GM21529 (cell line): Measurements from ENCODE around the gene CYP1A2.
"Not testable (repeated sequence)": the region's sequence is repeated elsewhere in the genome, so short reads cannot be mapped to it uniquely, and the experiment has no call there.

Experiments used
- ATAC-seq: cut with Tn5 transposase; IDR thresholded peaks from one replicate; pipeline ENCODE4 v1.9.1; 2021; ENCODE audit not compliant: unreplicated experiment

CYP1A2 gene

GRCh38 chr15:74776821-74777768 lies 28.4 kb downstream of the CYP1A2 start:
- peak; percentile 39 for ATAC-seq

- peak; percentile 19 for ATAC-seq
Observed at GRCh38 chr15:74777769-74778598, 29.3 kb downstream of the CYP1A2 start.

GRCh38 chr15:74778599-74778970 lies 29.9 kb downstream of the CYP1A2 start:
- no peak for ATAC-seq

- ATAC-seq = no peak
Observed at GRCh38 chr15:74779162-74779648, 30.6 kb downstream of the CYP1A2 start.

- no peak for ATAC-seq
Observed at GRCh38 chr15:74780523-74781430, 32.1 kb downstream of the CYP1A2 start.

GRCh38 chr15:74781431-74782258 lies 33.0 kb downstream of the CYP1A2 start, which contains the start of gene CSK:
Gene CSK (plus strand): TSS chr15:74782080. CDS start chr15:74798298, 16,218 bp downstream.
- ATAC-seq = peak; percentile 24

GRCh38 chr15:74782259-74783071 lies 33.8 kb downstream of the CYP1A2 start:
- peak; percentile 2 for ATAC-seq

GRCh38 chr15:74783072-74783807 lies 34.6 kb downstream of the CYP1A2 start:
- no peak for ATAC-seq

GRCh38 chr15:74783808-74784175 lies 35.1 kb downstream of the CYP1A2 start:
- no peak for ATAC-seq

- no peak for ATAC-seq
Observed at GRCh38 chr15:74784426-74785193, 36.0 kb downstream of the CYP1A2 start.

GRCh38 chr15:74785194-74786032 lies 36.8 kb downstream of the CYP1A2 start:
- ATAC-seq = no peak

- ATAC-seq = not testable (repeated sequence)
Observed at GRCh38 chr15:74786081-74786480, 37.4 kb downstream of the CYP1A2 start.

GRCh38 chr15:74786551-74787165 lies 38.0 kb downstream of the CYP1A2 start:
- ATAC-seq = no peak

GRCh38 chr15:74787251-74788041 lies 38.8 kb downstream of the CYP1A2 start:
- ATAC-seq = peak; percentile 39

- no peak for ATAC-seq
Observed at GRCh38 chr15:74788042-74788682, 39.5 kb downstream of the CYP1A2 start.
